GM19328 (cell line): ENCODE results near the gene CTAGE8.
"Not testable (repeated sequence)": the region's sequence is repeated elsewhere in the genome, so short reads cannot be mapped to it uniquely, and the experiment has no call there.

Experiments used
- ATAC-seq: cut with Tn5 transposase; IDR thresholded peaks from one replicate; pipeline ENCODE4 v1.9.1; 2021; ENCODE audit warnings: mild to moderate bottlenecking, moderate library complexity; ENCODE audit not compliant: unreplicated experiment

Gene CTAGE8

GRCh38 chr7:144269188-144269587 is at the start of gene CTAGE8:
Gene CTAGE8 (minus strand): TSS chr7:144269288. CDS start chr7:144269250, 38 bp downstream.
- not testable (repeated sequence) for ATAC-seq

GRCh38 chr7:144317537-144317936 is 48.4 kb upstream of the CTAGE8 start:
- ATAC-seq: not testable (repeated sequence)

- ATAC-seq: not testable (repeated sequence)
Observed at GRCh38 chr7:144311872-144312469, 42.9 kb upstream of the CTAGE8 start, which contains the start of gene OR2A1. Gene OR2A1 (plus strand): TSS chr7:144312419. CDS start chr7:144318125, 5,706 bp downstream.

GRCh38 chr7:144311218-144311617 is 42.1 kb upstream of the CTAGE8 start:
- not testable (repeated sequence) for ATAC-seq

- not testable (repeated sequence) for ATAC-seq
Observed at GRCh38 chr7:144309702-144310101, 40.6 kb upstream of the CTAGE8 start.

GRCh38 chr7:144305156-144305555 is 36.1 kb upstream of the CTAGE8 start:
- ATAC-seq: not testable (repeated sequence)

GRCh38 chr7:144303607-144304006 is 34.5 kb upstream of the CTAGE8 start:
- not testable (repeated sequence) for ATAC-seq

GRCh38 chr7:144302578-144303303 is 33.7 kb upstream of the CTAGE8 start:
- not testable (repeated sequence) for ATAC-seq

- ATAC-seq: peak; percentile 79
Observed at GRCh38 chr7:144293794-144294499, 24.9 kb upstream of the CTAGE8 start.

- ATAC-seq: not testable (repeated sequence)
Observed at GRCh38 chr7:144292384-144293161, 23.5 kb upstream of the CTAGE8 start.

- not testable (repeated sequence) for ATAC-seq
Observed at GRCh38 chr7:144291607-144292006, 22.5 kb upstream of the CTAGE8 start.

- ATAC-seq: not testable (repeated sequence)
Observed at GRCh38 chr7:144287171-144287784, 18.2 kb upstream of the CTAGE8 start.

- ATAC-seq: not testable (repeated sequence)
Observed at GRCh38 chr7:144283716-144284115, 14.6 kb upstream of the CTAGE8 start.

GRCh38 chr7:144282490-144282889 is 13.4 kb upstream of the CTAGE8 start:
- not testable (repeated sequence) for ATAC-seq

GRCh38 chr7:144281981-144282380 is 12.9 kb upstream of the CTAGE8 start:
- ATAC-seq: not testable (repeated sequence)

GRCh38 chr7:144280010-144280409 is 10.9 kb upstream of the CTAGE8 start:
- not testable (repeated sequence) for ATAC-seq

- ATAC-seq: not testable (repeated sequence)
Observed at GRCh38 chr7:144275281-144275680, 6.2 kb upstream of the CTAGE8 start.

- not testable (repeated sequence) for ATAC-seq
Observed at GRCh38 chr7:144264692-144265091, 4.4 kb downstream of the CTAGE8 start, which contains the start of gene OR2A7. Gene OR2A7 (minus strand): TSS chr7:144264792. CDS start chr7:144259628, 5,164 bp downstream.

GRCh38 chr7:144262128-144262527 is 7.0 kb downstream of the CTAGE8 start:
- ATAC-seq: not testable (repeated sequence)

GRCh38 chr7:144259067-144259466 is 10.0 kb downstream of the CTAGE8 start:
- ATAC-seq: not testable (repeated sequence)
